HL-60 (cell line): ENCODE results near the gene MOB1B.
"Not testable (repeated sequence)": the region's sequence is repeated elsewhere in the genome, so short reads cannot be mapped to it uniquely, and the experiment has no call there.

ENCODE experiments used
- DNase-seq, 2 experiments: peaks; one replicate each; pipeline ENCODE4 v3.0.0-alpha.2; 2010 to 2020; ENCODE audit warnings: low read depth in 1 of 2, low spot score in 1 of 2
- H3K27ac ChIP-seq: fragments of 250-450 bp; sonication (Bioruptor Pico); replicated peaks from 2 replicates; pipeline ENCODE4 v1.5.1; 2020; ENCODE audit warnings: mild to moderate bottlenecking, moderate library complexity
- H3K27me3 ChIP-seq: fragments of 250-450 bp; sonication (Bioruptor Pico); 2 replicates; pipeline ENCODE4 v1.5.1; 2021; ENCODE audit warnings: mild to moderate bottlenecking, moderate library complexity; ENCODE audit not compliant: insufficient read depth, poor library complexity, severe bottlenecking
- H3K4me3 ChIP-seq: replicated peaks from 2 replicates; pipeline ENCODE4 v1.5.1; 2011; ENCODE audit warnings: mild to moderate bottlenecking, control low read depth, low read length; ENCODE audit not compliant: insufficient read depth
- GABPA ChIP-seq: IDR thresholded peaks from 2 replicates; pipeline ENCODE4 v1.6.1; 2012; ENCODE audit warnings: low read depth
- POLR2AphosphoS5 ChIP-seq: IDR thresholded peaks from 2 replicates; pipeline ENCODE4 v1.6.1; 2012; ENCODE audit warnings: low read depth
- SPI1 ChIP-seq: IDR thresholded peaks from 2 replicates; pipeline ENCODE4 v1.6.1; 2012; ENCODE audit warnings: low read depth, mild to moderate bottlenecking, borderline replicate concordance
- TF ChIP-seq, protein P1 (sequence below): IDR thresholded peaks from one replicate; pipeline ENCODE4 v1.5.1; 2011; ENCODE audit warnings: low read length, control low read depth, inconsistent platforms; ENCODE audit not compliant: insufficient read depth
- TF ChIP-seq, protein P2 (sequence below): IDR thresholded peaks from 2 replicates; pipeline ENCODE4 v1.6.1; 2012; ENCODE audit warnings: low read depth; ENCODE audit not compliant: insufficient replicate concordance

MOB1B gene

GRCh38 chr4:70893790-70894189 is 8.4 kb upstream of the MOB1B start:
- DNase-seq, result no peak
- no peaks in the 10 kb centered on the region for H3K27me3 ChIP-seq
- no peak overlapping the region for H3K27ac ChIP-seq
- no peak overlapping the region for H3K4me3 ChIP-seq
- TF ChIP-seq, protein P1, sequence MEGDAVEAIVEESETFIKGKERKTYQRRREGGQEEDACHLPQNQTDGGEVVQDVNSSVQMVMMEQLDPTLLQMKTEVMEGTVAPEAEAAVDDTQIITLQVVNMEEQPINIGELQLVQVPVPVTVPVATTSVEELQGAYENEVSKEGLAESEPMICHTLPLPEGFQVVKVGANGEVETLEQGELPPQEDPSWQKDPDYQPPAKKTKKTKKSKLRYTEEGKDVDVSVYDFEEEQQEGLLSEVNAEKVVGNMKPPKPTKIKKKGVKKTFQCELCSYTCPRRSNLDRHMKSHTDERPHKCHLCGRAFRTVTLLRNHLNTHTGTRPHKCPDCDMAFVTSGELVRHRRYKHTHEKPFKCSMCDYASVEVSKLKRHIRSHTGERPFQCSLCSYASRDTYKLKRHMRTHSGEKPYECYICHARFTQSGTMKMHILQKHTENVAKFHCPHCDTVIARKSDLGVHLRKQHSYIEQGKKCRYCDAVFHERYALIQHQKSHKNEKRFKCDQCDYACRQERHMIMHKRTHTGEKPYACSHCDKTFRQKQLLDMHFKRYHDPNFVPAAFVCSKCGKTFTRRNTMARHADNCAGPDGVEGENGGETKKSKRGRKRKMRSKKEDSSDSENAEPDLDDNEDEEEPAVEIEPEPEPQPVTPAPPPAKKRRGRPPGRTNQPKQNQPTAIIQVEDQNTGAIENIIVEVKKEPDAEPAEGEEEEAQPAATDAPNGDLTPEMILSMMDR, result no peak
- TF ChIP-seq, protein P2, sequence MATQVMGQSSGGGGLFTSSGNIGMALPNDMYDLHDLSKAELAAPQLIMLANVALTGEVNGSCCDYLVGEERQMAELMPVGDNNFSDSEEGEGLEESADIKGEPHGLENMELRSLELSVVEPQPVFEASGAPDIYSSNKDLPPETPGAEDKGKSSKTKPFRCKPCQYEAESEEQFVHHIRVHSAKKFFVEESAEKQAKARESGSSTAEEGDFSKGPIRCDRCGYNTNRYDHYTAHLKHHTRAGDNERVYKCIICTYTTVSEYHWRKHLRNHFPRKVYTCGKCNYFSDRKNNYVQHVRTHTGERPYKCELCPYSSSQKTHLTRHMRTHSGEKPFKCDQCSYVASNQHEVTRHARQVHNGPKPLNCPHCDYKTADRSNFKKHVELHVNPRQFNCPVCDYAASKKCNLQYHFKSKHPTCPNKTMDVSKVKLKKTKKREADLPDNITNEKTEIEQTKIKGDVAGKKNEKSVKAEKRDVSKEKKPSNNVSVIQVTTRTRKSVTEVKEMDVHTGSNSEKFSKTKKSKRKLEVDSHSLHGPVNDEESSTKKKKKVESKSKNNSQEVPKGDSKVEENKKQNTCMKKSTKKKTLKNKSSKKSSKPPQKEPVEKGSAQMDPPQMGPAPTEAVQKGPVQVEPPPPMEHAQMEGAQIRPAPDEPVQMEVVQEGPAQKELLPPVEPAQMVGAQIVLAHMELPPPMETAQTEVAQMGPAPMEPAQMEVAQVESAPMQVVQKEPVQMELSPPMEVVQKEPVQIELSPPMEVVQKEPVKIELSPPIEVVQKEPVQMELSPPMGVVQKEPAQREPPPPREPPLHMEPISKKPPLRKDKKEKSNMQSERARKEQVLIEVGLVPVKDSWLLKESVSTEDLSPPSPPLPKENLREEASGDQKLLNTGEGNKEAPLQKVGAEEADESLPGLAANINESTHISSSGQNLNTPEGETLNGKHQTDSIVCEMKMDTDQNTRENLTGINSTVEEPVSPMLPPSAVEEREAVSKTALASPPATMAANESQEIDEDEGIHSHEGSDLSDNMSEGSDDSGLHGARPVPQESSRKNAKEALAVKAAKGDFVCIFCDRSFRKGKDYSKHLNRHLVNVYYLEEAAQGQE, result no peak
- TF ChIP-seq GABPA, result no peak
- TF ChIP-seq SPI1, result no peak
- TF ChIP-seq POLR2AphosphoS5, result no peak

DNA sequence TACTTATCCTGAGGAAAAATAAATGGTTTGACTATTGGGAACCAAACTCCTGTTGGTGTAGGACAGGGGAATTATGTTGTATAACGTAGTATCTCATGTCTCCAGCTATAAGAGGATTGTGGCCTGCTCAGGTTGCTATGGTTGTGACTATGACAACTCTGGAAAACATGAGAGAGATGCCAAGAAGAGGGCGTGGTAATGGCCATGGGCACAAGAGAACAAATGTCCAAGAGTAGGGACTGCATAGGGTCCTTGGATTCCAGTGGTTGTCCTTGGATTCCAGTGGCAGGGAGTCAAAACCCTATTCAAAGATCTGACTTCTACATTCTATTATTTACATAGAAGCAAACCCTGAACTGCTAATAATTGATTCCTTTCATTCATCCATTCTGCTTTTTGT is 6.8 kb upstream of the MOB1B start:
- Histone ChIP-seq H3K27me3 (no peaks in the 10 kb centered on the region), H3K4me3 (no peak overlapping the region), H3K27ac (no peak overlapping the region)
- TF ChIP-seq, protein P1, result no peak
- TF ChIP-seq, protein P2, result no peak
- no peak for TF ChIP-seq GABPA
- TF ChIP-seq POLR2AphosphoS5, result no peak
- TF ChIP-seq SPI1, result no peak
- no peak for DNase-seq

DNA sequence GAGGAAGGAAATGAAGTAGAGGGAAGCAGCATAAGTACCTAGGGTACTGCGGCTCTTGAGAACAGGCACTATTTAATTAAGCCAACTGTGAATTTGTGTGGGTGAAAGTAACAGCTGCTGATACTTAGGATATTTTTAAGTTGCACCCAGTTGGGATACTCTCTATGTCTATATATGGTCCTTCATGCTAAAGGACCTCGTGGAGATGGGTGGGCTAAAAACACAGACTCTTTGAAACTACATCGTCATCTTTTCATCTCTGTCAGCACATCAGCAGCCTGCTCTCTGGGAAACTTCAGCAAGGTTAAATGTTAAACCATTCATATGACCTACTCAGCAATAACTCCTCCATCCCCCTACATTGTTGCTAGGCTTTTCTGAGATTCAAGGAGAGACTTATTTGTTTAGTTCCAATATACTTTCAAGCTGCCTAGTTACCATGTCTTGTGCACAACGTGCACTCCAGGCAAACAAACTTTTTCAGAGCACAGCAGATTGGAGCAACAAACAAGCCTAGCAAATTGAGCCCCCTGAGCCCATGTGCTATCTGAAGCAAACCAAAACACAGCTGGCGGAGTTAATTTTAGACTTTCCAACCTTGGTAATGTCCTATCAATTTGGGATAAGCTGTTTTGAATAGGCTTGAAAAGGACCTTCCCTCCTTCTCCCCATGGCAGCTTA is 6.2 kb upstream of the MOB1B start:
- TF ChIP-seq SPI1 (no peak), POLR2AphosphoS5 (no peak), GABPA (no peak)
- TF ChIP-seq, protein P1, result no peak
- TF ChIP-seq, protein P2, result no peak
- no peak overlapping the region for H3K27ac ChIP-seq
- no peak overlapping the region for H3K4me3 ChIP-seq
- H3K27me3 ChIP-seq, result no peaks in the 10 kb centered on the region
- DNase-seq, result no peak

DNA sequence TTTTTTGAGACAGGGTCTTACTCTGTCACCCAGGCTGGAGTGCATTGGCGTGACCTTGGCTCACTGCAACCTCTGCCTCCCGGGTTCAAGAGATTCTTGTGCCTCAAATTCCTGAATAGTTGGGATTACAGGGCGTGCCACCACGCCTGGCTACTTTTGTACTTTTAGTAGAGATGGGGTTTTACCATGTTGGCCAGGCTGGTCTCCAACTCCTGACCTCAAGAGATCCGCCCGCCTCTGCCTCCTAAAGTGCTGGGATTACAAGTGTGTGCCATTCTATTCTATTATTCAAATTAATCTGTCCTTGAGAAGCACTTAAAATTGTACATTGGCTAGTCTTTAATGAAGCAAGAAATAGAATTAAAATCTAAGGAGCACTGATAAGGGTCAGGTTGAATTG is 3.6 kb upstream of the MOB1B start:
- DNase-seq, H3K4me3 ChIP-seq, H3K27ac ChIP-seq, H3K27me3 ChIP-seq: not testable (repeated sequence)
